GM21723 (cell line): ENCODE data around the gene ATP1B4.
"Not testable (repeated sequence)": the region's sequence is repeated elsewhere in the genome, so short reads cannot be mapped to it uniquely, and the experiment has no call there.

Experiments used
- ATAC-seq: cut with Tn5 transposase; IDR thresholded peaks from one replicate; pipeline ENCODE4 v1.9.1; 2021; ENCODE audit warnings: mild to moderate bottlenecking, moderate library complexity; ENCODE audit not compliant: unreplicated experiment

Gene ATP1B4

DNA sequence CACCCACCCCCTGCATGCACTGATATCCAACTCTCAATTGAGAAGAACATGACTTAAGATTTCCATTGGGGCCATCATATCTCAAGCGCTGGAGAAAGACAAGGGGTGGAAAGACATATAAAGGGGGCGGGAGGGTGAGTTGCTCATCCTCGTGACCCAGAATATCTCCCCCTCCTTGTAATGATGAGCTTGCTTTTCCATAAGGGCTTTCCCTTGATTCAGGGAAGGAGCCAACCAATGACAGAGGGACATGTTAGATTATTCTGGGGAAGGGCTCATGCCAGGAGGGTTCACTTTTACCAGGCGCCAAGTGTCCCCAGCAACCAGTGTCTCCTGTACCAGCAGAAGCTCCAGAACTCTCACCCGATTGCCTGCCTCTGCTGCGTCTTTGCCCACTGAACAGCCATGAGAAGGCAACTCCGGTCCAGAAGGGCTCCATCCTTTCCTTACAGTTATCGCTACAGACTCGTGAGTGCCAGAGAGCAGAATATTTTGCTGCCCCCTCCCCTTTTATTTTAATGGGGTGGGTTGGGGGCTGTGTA lies at the start of gene ATP1B4:
TSS of gene ATP1B4 (plus strand) at position 326 of the 542 bp plus-strand sequence. CDS start at position 406, 80 bp downstream.
- ATAC-seq: no peak

DNA sequence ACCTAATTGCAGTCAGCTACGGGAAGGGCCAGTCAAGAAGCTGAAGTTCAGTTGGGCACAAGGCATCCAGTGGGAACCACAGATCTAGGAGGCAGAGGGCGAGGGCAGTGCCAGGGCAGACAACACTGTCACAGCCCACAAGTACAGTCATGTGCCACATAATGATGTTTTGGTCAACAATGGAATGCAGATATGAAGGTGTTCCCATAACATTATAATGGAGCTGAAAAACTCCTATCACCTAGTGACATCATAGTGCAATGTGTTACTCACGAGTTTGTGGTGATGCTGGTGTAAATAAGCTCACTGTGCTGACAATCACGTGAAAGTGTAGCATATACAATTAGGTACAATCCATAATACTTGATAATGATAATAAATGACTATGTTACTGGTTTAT lies 46.1 kb upstream of the ATP1B4 start:
- no peak for ATAC-seq

DNA sequence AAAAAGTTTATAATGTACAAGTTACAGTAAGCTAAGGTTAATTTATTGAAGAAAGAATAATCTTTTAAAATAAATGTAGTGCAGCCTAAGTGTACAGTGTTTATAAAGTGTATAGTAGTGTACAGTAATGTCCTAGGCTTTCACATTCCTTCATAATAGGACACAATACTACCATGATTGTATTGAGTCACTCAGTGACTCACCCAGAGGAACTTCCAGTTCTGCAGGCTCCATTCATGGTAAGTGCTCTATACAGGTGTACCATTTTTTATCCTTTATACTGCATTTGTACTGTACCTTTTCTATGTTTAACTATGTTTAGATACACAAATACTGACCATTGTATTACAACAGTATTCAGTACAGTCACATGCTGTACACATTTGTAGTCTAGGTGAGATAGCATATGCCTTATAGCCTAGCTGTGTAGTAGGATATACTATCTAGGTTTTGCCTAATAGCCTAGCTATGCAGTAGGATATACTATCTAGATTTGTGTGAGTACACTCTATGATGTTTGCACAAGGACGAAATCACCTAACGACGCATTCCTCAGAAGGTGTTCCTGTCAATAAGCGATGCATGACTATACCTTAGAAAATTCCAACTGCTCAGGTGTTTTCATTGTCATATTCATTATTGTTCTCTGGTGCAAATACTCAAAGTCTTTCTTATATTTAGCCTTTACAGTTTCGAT lies 45.2 kb upstream of the ATP1B4 start:
- ATAC-seq: no peak

GRCh38 chrX:120318411-120318810 lies 43.5 kb upstream of the ATP1B4 start:
- no peak for ATAC-seq

- no peak for ATAC-seq
Measured at GRCh38 chrX:120321520-120322281, 40.2 kb upstream of the ATP1B4 start.

DNA sequence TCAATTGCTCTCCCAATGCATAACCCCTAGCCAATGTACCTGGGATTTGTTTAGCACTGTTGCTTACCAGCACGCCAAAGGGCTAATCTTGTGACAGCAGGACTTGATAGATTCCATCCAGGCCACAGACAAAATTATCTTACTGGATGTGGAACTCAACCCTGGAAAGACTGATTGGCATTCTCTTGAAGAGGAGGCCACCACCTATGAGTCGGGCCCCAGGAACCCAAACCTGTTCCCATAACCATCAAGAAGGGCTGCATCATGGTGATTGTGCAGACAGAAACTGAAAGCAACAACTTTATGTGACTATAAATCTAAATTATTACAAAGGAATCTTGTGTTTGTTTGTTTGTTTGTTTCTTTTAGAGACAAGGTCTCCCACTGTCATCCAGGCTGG lies 30.8 kb upstream of the ATP1B4 start:
- ATAC-seq: no peak

DNA sequence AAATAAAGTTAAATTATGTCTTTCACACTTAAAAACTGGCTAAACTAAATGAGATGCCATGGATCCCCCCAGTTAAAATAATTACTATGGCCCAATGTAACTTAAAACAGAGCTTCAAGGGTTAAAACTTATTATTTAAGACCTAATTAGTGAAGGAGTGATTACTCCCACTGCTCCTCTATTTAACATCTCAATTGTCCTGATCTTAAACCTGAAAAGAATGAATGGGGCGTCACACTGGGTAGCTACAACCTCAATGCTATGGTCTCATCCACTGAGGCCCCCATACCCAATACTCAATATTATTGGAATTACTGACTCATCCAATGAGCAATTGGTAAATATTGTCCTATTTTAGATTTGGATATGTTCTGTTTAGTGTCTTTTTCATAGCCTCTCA lies 29.5 kb upstream of the ATP1B4 start:
- ATAC-seq: no peak

GRCh38 chrX:120334151-120334550 lies 27.7 kb upstream of the ATP1B4 start:
- ATAC-seq: no peak

DNA sequence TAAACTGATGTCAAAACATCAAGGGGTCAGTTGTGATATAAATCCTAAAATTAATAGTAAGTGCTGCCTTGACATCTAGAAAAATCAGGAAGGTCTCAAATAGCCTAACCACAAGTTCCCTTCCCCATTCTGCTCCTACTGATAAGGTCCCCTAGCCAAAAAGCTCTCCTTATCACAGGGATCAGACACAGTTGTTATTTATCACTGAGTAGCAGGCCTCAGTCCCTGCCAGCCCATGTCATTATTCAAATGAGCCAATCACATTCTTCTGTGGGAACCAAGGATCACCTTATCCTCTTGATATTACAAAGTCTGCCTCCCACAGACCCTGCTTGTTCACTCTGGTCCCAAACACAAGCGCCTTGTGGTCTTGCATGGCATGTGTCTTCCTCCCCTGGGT lies 27.3 kb upstream of the ATP1B4 start:
- no peak for ATAC-seq

- ATAC-seq: no peak
Measured at GRCh38 chrX:120335289-120335688, 26.6 kb upstream of the ATP1B4 start.

DNA sequence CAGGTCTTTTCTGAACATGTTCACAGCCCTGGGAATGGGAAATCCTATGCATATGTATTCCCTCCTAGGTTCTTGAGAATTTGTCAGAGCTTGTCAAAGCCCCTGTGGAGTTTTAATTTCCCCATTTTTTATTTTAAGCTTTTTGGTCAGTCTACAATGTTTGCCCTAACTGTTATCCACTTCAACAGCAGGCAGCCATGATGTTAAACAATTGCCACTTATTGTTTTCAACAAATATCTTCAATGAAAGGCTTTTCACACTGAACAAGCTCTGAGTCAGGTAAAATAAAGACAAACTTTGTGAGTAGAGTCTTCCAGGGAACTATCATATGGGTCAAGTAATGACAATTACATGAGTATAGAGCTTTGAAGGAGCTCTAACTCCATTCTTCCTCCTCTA lies 25.0 kb upstream of the ATP1B4 start:
- ATAC-seq: no peak

DNA sequence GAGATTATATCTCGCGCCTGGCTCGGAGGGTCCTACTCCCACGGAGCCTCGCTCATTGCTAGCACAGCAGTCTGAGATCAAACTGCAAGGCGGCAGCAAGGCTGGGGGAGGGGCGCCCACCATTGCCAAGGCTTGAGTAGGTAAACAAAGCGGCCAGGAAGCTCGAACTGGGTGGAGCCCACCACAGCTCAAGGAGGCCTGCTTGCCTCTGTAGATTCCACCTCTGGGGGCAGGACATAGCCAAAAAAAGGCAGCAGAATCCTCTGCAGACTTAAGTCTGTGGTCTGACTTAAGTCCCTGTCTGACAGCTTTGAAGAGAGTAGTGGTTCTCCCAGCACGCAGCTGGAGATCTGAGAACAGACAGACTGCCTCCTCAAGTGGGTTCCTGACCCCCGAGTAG lies 17.3 kb upstream of the ATP1B4 start:
- not testable (repeated sequence) for ATAC-seq

DNA sequence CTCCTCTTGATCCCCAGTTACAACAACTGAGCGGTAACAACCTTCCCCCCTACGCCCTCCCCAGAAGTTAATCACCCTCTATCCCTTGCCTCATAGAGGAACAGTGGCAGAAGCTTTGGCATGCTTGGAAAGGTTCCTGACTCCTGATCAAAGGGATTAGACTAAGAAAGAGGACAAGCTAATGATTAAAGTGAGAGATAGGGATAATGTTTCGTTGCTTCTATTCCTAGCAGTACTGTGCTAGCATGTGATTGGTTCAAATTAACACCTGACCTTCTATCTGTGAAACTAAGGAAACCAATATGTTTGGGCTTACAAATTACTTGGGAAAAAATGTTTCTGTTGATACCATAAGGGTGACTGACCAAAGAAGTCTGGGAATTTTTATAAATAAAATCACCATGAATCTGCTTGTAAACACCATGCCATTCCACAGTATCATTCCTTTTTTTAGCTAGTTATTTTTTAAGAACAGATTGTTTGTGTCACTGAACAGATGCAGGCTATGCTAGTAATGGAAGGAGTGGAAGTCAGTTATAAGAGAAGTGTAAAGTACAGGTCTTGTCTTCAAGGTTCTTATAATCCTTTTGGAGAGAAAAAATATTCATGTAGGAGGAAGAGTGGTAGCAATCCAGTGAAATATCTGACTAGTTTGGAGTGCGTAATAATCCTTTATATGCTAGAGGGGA lies 11.3 kb upstream of the ATP1B4 start:
- ATAC-seq: no peak

DNA sequence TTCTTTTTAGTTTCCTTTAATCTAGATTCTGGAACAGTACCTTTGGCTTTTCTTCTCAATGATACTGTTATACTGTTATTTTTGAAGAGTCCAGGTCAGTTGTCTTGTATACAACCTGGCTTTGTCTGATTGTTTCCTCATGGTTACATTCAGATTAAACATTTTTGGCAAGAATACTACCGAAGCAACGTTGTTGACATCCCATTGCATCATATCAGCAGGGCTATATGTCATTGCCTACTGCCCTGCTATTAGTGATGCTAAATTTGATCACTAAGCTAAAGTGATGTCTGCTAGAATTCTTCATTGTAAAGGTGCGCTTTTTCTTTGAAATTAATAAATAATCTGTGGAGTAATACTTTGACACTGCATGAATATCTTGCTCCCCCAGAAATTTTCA lies 5.8 kb upstream of the ATP1B4 start:
- ATAC-seq: no peak

DNA sequence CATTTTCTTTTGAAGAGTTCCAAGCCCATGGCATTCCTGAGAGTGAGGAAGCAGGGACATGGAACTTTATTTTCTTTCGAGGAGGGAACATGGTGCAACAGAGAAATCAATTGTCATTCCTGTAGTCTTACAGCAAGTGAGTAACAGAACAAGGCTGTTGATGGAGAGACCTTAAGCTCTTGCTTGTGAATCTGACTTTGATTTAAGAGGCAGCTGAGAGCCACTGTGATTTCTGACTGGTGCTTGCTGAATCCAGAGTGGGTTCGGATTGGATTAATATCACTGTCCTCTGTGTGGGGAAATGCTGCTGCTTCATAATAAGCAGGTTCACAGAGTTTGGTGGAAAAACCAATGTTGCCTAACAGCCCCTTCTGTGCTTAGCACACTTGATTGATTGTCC lies 4.7 kb upstream of the ATP1B4 start:
- ATAC-seq: no peak

GRCh38 chrX:120358737-120359456 lies 3.0 kb upstream of the ATP1B4 start:
- ATAC-seq: no peak

DNA sequence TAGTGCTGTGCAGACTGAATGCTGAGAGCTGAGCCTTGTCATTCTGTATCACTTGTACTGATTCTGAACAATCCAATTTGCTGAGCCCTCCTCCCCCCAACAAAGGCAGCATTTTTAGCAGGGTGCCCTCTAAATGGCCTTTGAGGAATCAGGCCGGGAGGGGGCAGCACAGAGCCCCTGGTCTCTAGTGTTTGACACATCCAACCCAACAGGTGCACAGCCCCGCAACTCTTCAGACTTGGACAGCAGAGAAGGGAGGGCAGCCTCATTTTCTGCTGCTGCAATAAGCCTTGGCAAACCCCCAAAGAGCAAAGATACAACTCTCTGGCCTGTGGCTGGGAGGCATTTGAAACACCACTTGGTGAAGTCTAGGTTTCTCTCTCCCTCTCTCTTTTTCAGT lies 3.4 kb downstream of the ATP1B4 start:
- ATAC-seq: peak; percentile 79

- no peak for ATAC-seq
Measured at GRCh38 chrX:120365968-120366367, 4.1 kb downstream of the ATP1B4 start.

- no peak for ATAC-seq
Measured at GRCh38 chrX:120366794-120367193, 4.9 kb downstream of the ATP1B4 start.

GRCh38 chrX:120367402-120368109 lies 5.7 kb downstream of the ATP1B4 start:
- ATAC-seq: no peak
